ENCODE results near the gene CNGA1.
A peak's percentile ranks its signal among the peaks of the same experiment; 100 is the strongest.

The CNGA1 gene

DNA sequence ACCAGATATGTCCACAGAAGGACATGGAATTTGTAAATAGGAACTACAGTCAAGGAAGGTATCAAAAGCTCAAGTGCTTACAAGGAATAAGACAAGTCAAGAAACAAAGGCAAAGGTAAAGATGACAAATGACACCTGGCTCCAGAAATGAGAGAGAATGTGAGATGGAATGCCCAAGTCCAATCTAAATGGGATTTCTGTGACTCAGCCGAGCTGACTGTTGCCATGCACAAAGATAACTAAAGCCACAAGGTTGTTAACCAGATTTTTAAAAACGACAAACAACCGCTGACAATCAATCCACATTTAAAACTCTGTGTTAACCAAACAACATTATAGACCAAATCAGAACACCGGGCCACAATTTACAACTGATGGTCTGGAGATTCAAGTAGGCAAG, 103.2 kb downstream of the CNGA1 start:
- Histone ChIP-seq H3K36me3 (ENCODE audit: insufficient read depth, low read length) (peaks cover 19% of the 10 kb centered on the region), H3K27ac (ENCODE audit: low read depth, low read length) (no peak overlapping the region), H2AFZ (ENCODE audit: low read length, unreplicated experiment) (peak overlapping the region; percentile 92), H3K79me2 (ENCODE audit: control insufficient read depth, insufficient read depth, low read length, unreplicated experiment) (peaks cover 42% of the 10 kb centered on the region), H3K4me1 (ENCODE audit: control insufficient read depth, insufficient read depth, low read length, unreplicated experiment) (peaks cover 25% of the 10 kb centered on the region), H3K27me3 (ENCODE audit: insufficient read depth, low read length) (no peaks in the 10 kb centered on the region), H3K4me3 (ENCODE audit: low read depth, low read length) (peak overlapping the region; percentile 90)

DNA sequence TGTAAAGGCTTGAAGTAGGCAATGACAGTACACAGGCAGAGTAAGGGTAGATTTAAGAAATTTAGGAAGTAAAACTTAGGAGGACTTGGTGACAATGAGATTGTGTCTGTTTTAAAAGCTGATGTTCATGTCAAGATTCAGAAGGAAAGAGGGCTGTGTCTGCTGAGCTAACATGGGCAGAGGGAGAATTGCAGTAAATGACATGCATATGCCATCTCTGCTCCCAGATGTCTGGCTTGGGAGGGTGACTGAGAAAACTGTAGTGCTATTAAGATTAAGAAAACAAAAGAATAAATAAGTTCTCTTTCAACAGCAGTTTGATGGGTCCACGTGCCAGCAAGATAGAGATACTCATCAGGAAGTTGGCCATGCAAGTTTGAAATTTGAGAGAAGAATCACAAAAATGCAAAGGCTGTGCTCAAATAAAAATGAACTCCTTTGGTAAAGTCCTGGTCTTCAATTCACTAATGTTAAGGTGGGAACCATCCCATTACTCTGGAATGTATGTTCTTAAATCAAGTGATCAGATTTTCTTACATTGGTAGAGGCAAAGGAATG, 109.3 kb downstream of the CNGA1 start:
- Histone ChIP-seq H3K4me3 (ENCODE audit: low read depth, low read length) (no peak overlapping the region), H2AFZ (ENCODE audit: low read length, unreplicated experiment) (no peak overlapping the region), H3K27me3 (ENCODE audit: insufficient read depth, low read length) (no peaks in the 10 kb centered on the region), H3K36me3 (ENCODE audit: insufficient read depth, low read length) (peaks cover 40% of the 10 kb centered on the region), H3K4me1 (ENCODE audit: control insufficient read depth, insufficient read depth, low read length, unreplicated experiment) (peaks cover 16% of the 10 kb centered on the region), H3K79me2 (ENCODE audit: control insufficient read depth, insufficient read depth, low read length, unreplicated experiment) (peaks cover 36% of the 10 kb centered on the region), H3K27ac (ENCODE audit: low read depth, low read length) (no peak overlapping the region)

DNA sequence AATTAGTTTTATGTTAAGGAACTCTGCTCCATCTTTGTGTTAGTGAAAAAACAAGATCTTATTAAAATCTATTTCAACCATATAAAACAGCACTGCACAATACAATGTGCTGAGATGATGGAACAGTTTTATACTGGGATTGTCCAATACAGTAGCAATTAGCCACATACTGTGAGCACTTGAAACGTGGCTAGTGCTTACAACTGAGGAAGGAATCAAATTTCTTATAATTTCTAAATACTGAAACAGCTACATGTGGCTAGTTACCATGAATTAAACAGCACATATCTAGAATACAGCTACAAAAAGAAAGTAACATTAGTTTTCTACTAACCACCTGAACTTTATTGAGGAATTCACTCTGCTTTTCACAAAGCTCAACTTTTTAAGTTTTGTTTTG, 116.8 kb downstream of the CNGA1 start:
- no peaks in the 10 kb centered on the region for H3K79me2 ChIP-seq (ENCODE audit: control insufficient read depth, insufficient read depth, low read length, unreplicated experiment)
- no peak overlapping the region for H3K4me3 ChIP-seq (ENCODE audit: low read depth, low read length)
- no peaks in the 10 kb centered on the region for H3K27me3 ChIP-seq (ENCODE audit: insufficient read depth, low read length)
- H3K27ac ChIP-seq (ENCODE audit: low read depth, low read length) = no peak overlapping the region
- no peaks in the 10 kb centered on the region for H3K4me1 ChIP-seq (ENCODE audit: control insufficient read depth, insufficient read depth, low read length, unreplicated experiment)
- peaks cover 30% of the 10 kb centered on the region for H3K36me3 ChIP-seq (ENCODE audit: insufficient read depth, low read length)
- no peak overlapping the region for H2AFZ ChIP-seq (ENCODE audit: low read length, unreplicated experiment)

DNA sequence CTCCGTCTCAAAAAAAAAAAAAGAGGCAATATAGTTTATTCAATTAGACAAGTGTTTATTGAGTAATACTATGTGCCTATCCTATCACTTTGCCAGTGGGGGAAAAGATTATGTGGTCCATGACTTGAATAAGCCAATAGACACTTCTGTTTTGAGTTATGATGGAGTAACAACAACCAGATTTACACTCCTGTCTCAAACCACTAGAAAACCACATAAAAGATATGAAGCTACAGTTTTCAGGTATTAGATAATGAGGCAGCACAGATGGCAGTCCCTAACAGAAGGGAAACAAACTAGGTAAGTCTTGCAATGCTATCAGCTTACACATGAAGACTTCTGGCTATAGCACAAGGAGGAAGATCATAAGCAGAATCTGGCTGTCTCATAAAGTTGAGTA, 124.6 kb downstream of the CNGA1 start:
- Histone ChIP-seq H2AFZ (ENCODE audit: low read length, unreplicated experiment) (no peak overlapping the region), H3K4me3 (ENCODE audit: low read depth, low read length) (no peak overlapping the region), H3K36me3 (ENCODE audit: insufficient read depth, low read length) (peaks cover 68% of the 10 kb centered on the region), H3K79me2 (ENCODE audit: control insufficient read depth, insufficient read depth, low read length, unreplicated experiment) (no peaks in the 10 kb centered on the region), H3K27ac (ENCODE audit: low read depth, low read length) (no peak overlapping the region), H3K27me3 (ENCODE audit: insufficient read depth, low read length) (no peaks in the 10 kb centered on the region), H3K4me1 (ENCODE audit: control insufficient read depth, insufficient read depth, low read length, unreplicated experiment) (no peaks in the 10 kb centered on the region)
